ENCODE measurements around the gene FSTL3.

DNA sequence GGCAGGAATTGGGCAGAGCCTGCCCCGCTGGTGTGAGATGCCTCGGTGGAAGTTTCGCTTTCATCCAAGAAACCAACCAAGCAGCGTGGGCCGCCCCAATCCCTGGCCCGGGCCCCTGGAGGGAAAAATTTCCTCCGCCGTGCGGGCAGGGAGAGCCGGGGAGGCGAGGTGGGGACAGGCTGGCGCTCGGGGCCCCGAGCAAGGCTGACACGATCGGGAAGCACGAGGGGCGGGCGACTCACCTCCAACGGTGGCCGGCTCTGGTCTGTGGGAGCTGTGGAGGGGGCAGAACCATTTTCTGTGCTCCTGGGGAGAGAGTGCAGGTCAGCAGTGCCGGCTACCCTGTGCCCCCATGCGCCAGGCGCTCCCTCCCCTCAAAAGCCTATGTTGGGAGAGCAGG lies 24.2 kb upstream of the FSTL3 start:
- no peak for TF ChIP-seq TAF1 (IDR thresholded peaks at IDR 0.05; ENCODE audit: borderline replicate concordance, insufficient read depth, low read length)
- no peak for TF ChIP-seq REST (IDR thresholded peaks at IDR 0.05; ENCODE audit: insufficient read depth in 1 of 2, low read depth in 2 of 2, low read length in 2 of 2)
- TF ChIP-seq POLR2AphosphoS5 (IDR thresholded peaks at IDR 0.05; ENCODE audit: low read depth, low read length) = no peak

Measured in PFSK-1 (cell line).